Stimulated activated CD8-positive, alpha-beta memory T cell treated with anti-CD3 and anti-CD28 coated beads, Interleukin-7, amount 100 ng/mL, for 48 hours (primary cell): ENCODE data around the gene SLC31A1.

ENCODE experiments used
- DNase-seq, 2 donors: peaks; one replicate each; pipeline ENCODE4 v3.0.0-alpha.2; 2020; ENCODE audit warnings: low read depth in 1 of 2; ENCODE audit errors: extremely low read depth in 1 of 2

SLC31A1 gene

GRCh38 chr9:113221003-113221799, at the start of gene SLC31A1, which contains the start of gene FKBP15:
Gene SLC31A1, plus strand, starts transcription at chr9:113221544. Its CDS starts 34,605 bp downstream, at chr9:113256149.
Gene FKBP15, minus strand, starts transcription at chr9:113221277. Its CDS starts 34 bp downstream, at chr9:113221243.
- DNase-seq, result peak; percentile 93 to 94

GRCh38 chr9:113173341-113173740, 48.0 kb upstream of the SLC31A1 start:
- DNase-seq, result no peak

- DNase-seq, result no peak
Measured at GRCh38 chr9:113176803-113177202, 44.5 kb upstream of the SLC31A1 start.

GRCh38 chr9:113177251-113177650, 44.1 kb upstream of the SLC31A1 start:
- no peak for DNase-seq

GRCh38 chr9:113178087-113178486, 43.3 kb upstream of the SLC31A1 start:
- no peak for DNase-seq

- no peak for DNase-seq
Measured at GRCh38 chr9:113179839-113180238, 41.5 kb upstream of the SLC31A1 start.

- DNase-seq, result no peak
Measured at GRCh38 chr9:113181165-113181564, 40.2 kb upstream of the SLC31A1 start.

- no peak for DNase-seq
Measured at GRCh38 chr9:113183956-113184488, 37.3 kb upstream of the SLC31A1 start.

GRCh38 chr9:113184539-113184938, 36.8 kb upstream of the SLC31A1 start:
- DNase-seq, result no peak

GRCh38 chr9:113185271-113185670, 36.1 kb upstream of the SLC31A1 start:
- DNase-seq, result no peak

GRCh38 chr9:113186137-113186755, 35.1 kb upstream of the SLC31A1 start:
- no peak for DNase-seq

- DNase-seq, result no peak
Measured at GRCh38 chr9:113187929-113188595, 33.3 kb upstream of the SLC31A1 start.

GRCh38 chr9:113192455-113192854, 28.9 kb upstream of the SLC31A1 start:
- DNase-seq, result no peak

GRCh38 chr9:113199683-113200329, 21.5 kb upstream of the SLC31A1 start:
- DNase-seq, result no peak

GRCh38 chr9:113205432-113205831, 15.9 kb upstream of the SLC31A1 start:
- no peak for DNase-seq

GRCh38 chr9:113205861-113206260, 15.5 kb upstream of the SLC31A1 start:
- DNase-seq, result no peak

- DNase-seq, result no peak
Measured at GRCh38 chr9:113210815-113211214, 10.5 kb upstream of the SLC31A1 start.

GRCh38 chr9:113215132-113215531, 6.2 kb upstream of the SLC31A1 start:
- no peak for DNase-seq

- DNase-seq, result no peak
Measured at GRCh38 chr9:113216406-113216805, 4.9 kb upstream of the SLC31A1 start.

GRCh38 chr9:113219186-113219936, 2.0 kb upstream of the SLC31A1 start:
- DNase-seq, result no peak
